ENCODE data around the gene GCSAML. TPM values are rescaled to one million over a fixed set of nuclear protein-coding genes. Genes with fewer than 3 reads are reported as not detected.

Gene GCSAML
- total and polyA plus RNA-seq, 2 of the 4 experiments (the other 2 are of a cell fraction), result not detected

GRCh38 chr1:247535402-247535801 is 13.5 kb upstream of the GCSAML start:
- ATAC-seq (ENCODE audit: low read depth) (no peak), DNase-seq (no peak)
- Histone ChIP-seq H2BK5ac (ENCODE audit: low read depth, low read length, poor library complexity, severe bottlenecking) (no peak overlapping the region), H2BK120ac (ENCODE audit: low read depth, low read length) (no peak overlapping the region), H3K56ac (ENCODE audit: extremely low read depth, insufficient read depth, low read length) (no peak overlapping the region), H2AK9ac (replicated peaks; ENCODE audit: low read depth, low read length, poor library complexity) (no peak overlapping the region), H4K5ac (ENCODE audit: low read depth, low read length) (no peak overlapping the region), H3K9me3 (ENCODE audit: control insufficient read depth, insufficient read depth, low read length) (peaks cover 18% of the 10 kb centered on the region), H3K27me3 (ENCODE audit: control insufficient read depth, insufficient read depth, low read length) (no peaks in the 10 kb centered on the region), H2AK5ac (ENCODE audit: low read depth, low read length) (no peak overlapping the region), H3K36me3 (ENCODE audit: control insufficient read depth, insufficient read depth, low read length) (no peaks in the 10 kb centered on the region), H3K4ac (ENCODE audit: low read depth, low read length) (no peak overlapping the region), H3K14ac (replicated peaks; ENCODE audit: low read depth, low read length) (no peak overlapping the region), H4K8ac (ENCODE audit: low read depth in 2 of 2, low read length in 2 of 2) (no peak overlapping the region), H3K4me2 (ENCODE audit: low read depth, low read length) (no peak overlapping the region), H3K9me1 (ENCODE audit: insufficient read depth, low read length) (no peaks in the 10 kb centered on the region), H2BK20ac (ENCODE audit: low read depth, low read length) (no peak overlapping the region), H3K18ac (ENCODE audit: low read depth, low read length) (no peak overlapping the region), H4K91ac (ENCODE audit: insufficient read depth, low read depth, low read length) (no peak overlapping the region), H3K79me1 (ENCODE audit: low read depth in 1 of 2, low read length in 2 of 2) (no peaks in the 10 kb centered on the region), H3K4me1 (ENCODE audit: control insufficient read depth, insufficient read depth, low read length) (no peaks in the 10 kb centered on the region), H3K9ac (ENCODE audit: low read depth, low read length) (no peak overlapping the region), H2BK15ac (ENCODE audit: low read depth, low read length) (no peak overlapping the region), H3K23ac (ENCODE audit: low read depth, low read length) (no peak overlapping the region), H4K20me1 (ENCODE audit: insufficient read depth, low read length) (no peaks in the 10 kb centered on the region), H3K27ac (ENCODE audit: insufficient read depth, low read length) (no peak overlapping the region), H2AFZ (replicated peaks; ENCODE audit: low read length, poor library complexity) (no peak overlapping the region), H3K4me3 (ENCODE audit: insufficient read depth, low read depth, low read length) (no peak overlapping the region)
- dilution Hi-C loops (cut with HindIII; ENCODE audit: low sequenced_read_pairs, unreplicated experiment), result no loop called here
- POLR2A ChIA-PET (ENCODE audit: unreplicated experiment), result no interaction called here
- CTCF ChIA-PET, result no interaction called here
- intact Hi-C loops (cut with micrococcal nuclease), result no loop called here
- TF ChIP-seq RFX5 (IDR thresholded peaks at IDR 0.05; ENCODE audit: low read depth, low read length), result no peak
- no peak for TF ChIP-seq CTCF (conservative IDR thresholded peaks at IDR 0.05; ENCODE audit: low read depth, low read length)
- TF ChIP-seq CHD1 (IDR thresholded peaks at IDR 0.05; ENCODE audit: low read depth, low read length), result no peak
- TF ChIP-seq POLR2A (IDR thresholded peaks at IDR 0.05; ENCODE audit: low read depth, low read length), result no peak
- TF ChIP-seq USF2 (IDR thresholded peaks at IDR 0.05; ENCODE audit: low read depth, low read length), result no peak
- TF ChIP-seq MAZ (IDR thresholded peaks at IDR 0.05; ENCODE audit: borderline replicate concordance, low read depth, low read length), result no peak
- no peak for TF ChIP-seq RCOR1 (IDR thresholded peaks at IDR 0.05; ENCODE audit: insufficient replicate concordance, low read length)
- no peak for TF ChIP-seq SMC3 (IDR thresholded peaks at IDR 0.05; ENCODE audit: low read depth, low read length)
- TF ChIP-seq MAFK (IDR thresholded peaks at IDR 0.05; ENCODE audit: low read depth, low read length), result no peak
- TF ChIP-seq NFE2L2 (IDR thresholded peaks at IDR 0.05; ENCODE audit: low read depth, low read length), result no peak
- TF ChIP-seq ELK1 (IDR thresholded peaks at IDR 0.05; ENCODE audit: borderline replicate concordance, low read depth, low read length), result no peak
- TF ChIP-seq FOS (IDR thresholded peaks at IDR 0.05; ENCODE audit: low read depth, low read length), result no peak
- no peak for TF ChIP-seq CEBPB (IDR thresholded peaks at IDR 0.05; ENCODE audit: low read depth, low read length)
- no peak for TF ChIP-seq MXI1 (IDR thresholded peaks at IDR 0.05; ENCODE audit: borderline replicate concordance, low read depth, low read length)
- no peak for TF ChIP-seq BHLHE40 (IDR thresholded peaks at IDR 0.05; ENCODE audit: low read depth, low read length)
- no peak for TF ChIP-seq RAD21 (IDR thresholded peaks at IDR 0.05; ENCODE audit: low read length)
- no TSS peak for BruUV-seq (replicated peaks)
- WGBS, 2 experiments (ENCODE audit: extremely low coverage in 2 of 2, insufficient read length in 1 of 2), result 17% methylated on average over 1 of the region's 3 CpGs; no CpG with 5 or more reads in 1 of the 2 experiments
- in situ Hi-C loops (cut with MboI; ENCODE audit: low sequenced_read_pairs), result no loop called here
